Nephron progenitor cell (in vitro differentiated cells): ENCODE results near the gene HES7.
"Not testable (repeated sequence)": the region's sequence is repeated elsewhere in the genome, so short reads cannot be mapped to it uniquely, and the experiment has no call there.

ENCODE experiments used
- DNase-seq: peaks from one replicate; pipeline ENCODE4 v3.0.0; 2021
- H3K27ac Mint-ChIP-seq: 2 replicates; pipeline ENCODE4 v1.8.0; 2021; ENCODE audit warnings: mild to moderate bottlenecking, moderate library complexity, mixed read lengths
- H3K27me3 Mint-ChIP-seq: 2 replicates; pipeline ENCODE4 v1.8.0; 2021; ENCODE audit warnings: mild to moderate bottlenecking, low read depth, mixed read lengths; ENCODE audit not compliant: poor library complexity
- H3K36me3 Mint-ChIP-seq: 2 replicates; pipeline ENCODE4 v1.8.0; 2021; ENCODE audit warnings: low read depth, mixed read lengths
- H3K4me1 Mint-ChIP-seq: 2 replicates; pipeline ENCODE4 v1.8.0; 2021; ENCODE audit warnings: mixed read lengths
- H3K4me3 Mint-ChIP-seq: 2 replicates; pipeline ENCODE4 v1.8.0; 2021; ENCODE audit warnings: mild to moderate bottlenecking, moderate library complexity, mixed read lengths
- H3K9me3 Mint-ChIP-seq: 2 replicates; pipeline ENCODE4 v1.8.0; 2021; ENCODE audit warnings: mild to moderate bottlenecking, moderate library complexity, mixed read lengths
- CTCF ChIP-seq: fragments of 200-600 bp; sonication (generic); IDR thresholded peaks from 2 replicates; pipeline ENCODE4 v1.5.0; 2021; ENCODE audit warnings: antibody characterized with exemption

The HES7 gene

DNA sequence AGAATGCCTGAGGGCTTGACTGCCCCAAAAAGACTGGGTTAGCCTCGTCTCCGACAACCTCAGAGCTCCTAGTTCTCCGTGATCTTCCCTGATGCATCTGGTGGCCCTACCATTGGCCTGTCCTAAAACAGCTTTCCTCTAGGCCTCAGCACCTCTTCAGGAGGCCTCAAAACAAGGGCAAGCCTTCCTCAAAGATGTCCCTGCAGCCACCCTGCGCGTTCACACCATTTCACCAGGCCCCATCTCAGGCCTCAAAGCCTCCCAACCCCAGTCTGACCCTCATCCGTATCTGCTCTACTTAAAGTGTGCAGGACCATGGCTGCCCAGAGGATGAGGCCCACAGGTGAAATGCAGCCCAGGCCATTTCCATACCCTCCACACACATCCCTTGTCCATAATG lies 13.0 kb downstream of the HES7 start:
- H3K9me3 Mint-ChIP-seq = no peaks in the 10 kb centered on the region
- peaks cover 91% of the 10 kb centered on the region for H3K27me3 Mint-ChIP-seq
- H3K4me3 Mint-ChIP-seq = peak overlapping the region; percentile 56
- TF ChIP-seq CTCF = no peak
- peaks cover 21% of the 10 kb centered on the region for H3K4me1 Mint-ChIP-seq
- no peak for DNase-seq
- no peaks in the 10 kb centered on the region for H3K36me3 Mint-ChIP-seq
- no peak overlapping the region for H3K27ac Mint-ChIP-seq

DNA sequence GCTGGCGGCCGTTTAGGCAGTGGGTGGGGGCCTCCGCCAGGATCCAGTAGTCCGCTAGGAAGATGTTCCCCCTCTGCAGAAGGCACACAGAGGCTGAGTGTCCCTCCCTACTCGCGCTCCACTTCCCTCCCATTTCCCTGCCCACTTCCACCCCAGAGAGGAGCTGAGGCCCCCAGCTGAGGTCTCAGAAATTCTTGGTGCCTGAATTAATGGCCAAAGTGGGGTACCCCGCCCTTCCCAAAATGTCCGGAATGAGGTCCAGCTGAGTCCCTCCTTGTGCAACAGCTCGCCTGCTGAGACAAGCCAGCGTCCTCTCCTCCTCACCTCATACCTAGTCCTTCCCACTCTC lies 13.5 kb downstream of the HES7 start:
- Mint-ChIP-seq H3K4me3 (peak overlapping the region; percentile 56), H3K36me3 (no peaks in the 10 kb centered on the region), H3K27ac (no peak overlapping the region), H3K9me3 (no peaks in the 10 kb centered on the region), H3K27me3 (peaks cover 90% of the 10 kb centered on the region), H3K4me1 (peaks cover 21% of the 10 kb centered on the region)
- DNase-seq = no peak
- TF ChIP-seq CTCF = no peak

GRCh38 chr17:8109661-8110455 lies 14.0 kb downstream of the HES7 start:
- Mint-ChIP-seq H3K27ac (no peak overlapping the region), H3K4me3 (peak overlapping the region; percentile 52), H3K27me3 (peaks cover 90% of the 10 kb centered on the region), H3K36me3 (no peaks in the 10 kb centered on the region), H3K4me1 (peaks cover 16% of the 10 kb centered on the region), H3K9me3 (no peaks in the 10 kb centered on the region)
- TF ChIP-seq CTCF = peak; percentile 87
- peak; percentile 78 for DNase-seq

- TF ChIP-seq CTCF = no peak
- no peak overlapping the region for H3K27ac Mint-ChIP-seq
- H3K4me3 Mint-ChIP-seq = no peak overlapping the region
- H3K9me3 Mint-ChIP-seq = no peaks in the 10 kb centered on the region
- no peak for DNase-seq
- peaks cover 12% of the 10 kb centered on the region for H3K4me1 Mint-ChIP-seq
- no peaks in the 10 kb centered on the region for H3K36me3 Mint-ChIP-seq
- H3K27me3 Mint-ChIP-seq = peaks cover 90% of the 10 kb centered on the region
These were observed 14.8 kb downstream of the HES7 start for GRCh38 chr17:8108972-8109660.

DNA sequence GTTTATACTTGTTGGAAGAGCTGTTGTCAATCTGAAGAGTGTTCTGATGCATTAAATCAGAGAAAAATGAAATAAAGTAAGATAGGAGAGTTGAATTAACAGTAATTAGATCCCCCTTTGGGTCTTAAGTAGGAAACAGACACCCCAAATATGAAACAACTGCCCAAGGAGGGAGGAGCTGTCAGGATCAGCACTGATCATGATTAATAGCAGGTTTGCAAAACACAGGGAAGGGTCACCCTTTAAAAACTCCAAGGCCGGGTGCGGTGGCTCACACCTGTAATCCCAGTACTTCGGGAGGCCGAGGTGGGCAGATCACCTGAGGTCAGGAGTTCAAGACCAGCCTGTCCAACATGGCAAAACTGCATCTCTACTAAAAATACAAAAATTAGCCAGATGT lies 16.9 kb downstream of the HES7 start:
- Mint-ChIP-seq H3K4me1 (peaks cover 12% of the 10 kb centered on the region), H3K27me3 (peaks cover 78% of the 10 kb centered on the region)
- not testable (repeated sequence) for H3K36me3 Mint-ChIP-seq, H3K9me3 Mint-ChIP-seq, H3K4me3 Mint-ChIP-seq, H3K27ac Mint-ChIP-seq, DNase-seq

DNA sequence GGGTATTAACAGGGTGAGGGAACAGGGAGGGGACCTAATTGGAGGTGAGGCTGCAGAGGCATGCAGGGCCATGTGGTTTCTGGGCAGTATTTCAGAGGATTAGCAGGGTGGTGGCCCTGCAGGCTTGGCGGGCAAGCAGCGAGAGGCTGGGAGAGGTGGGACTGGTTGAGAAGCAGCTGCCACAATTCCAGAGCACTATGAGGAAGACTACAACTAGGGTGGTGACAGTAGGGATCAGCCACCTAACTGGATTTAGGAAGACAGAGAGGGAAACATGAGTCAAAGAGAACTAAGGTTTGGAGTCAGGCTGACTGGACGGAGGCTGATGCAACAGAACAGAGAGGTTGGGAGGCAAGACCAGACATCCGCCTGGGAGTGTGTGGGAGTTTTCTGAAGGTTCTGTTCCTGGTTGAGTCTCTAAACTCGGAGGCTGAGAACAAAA lies 17.9 kb downstream of the HES7 start:
- Mint-ChIP-seq H3K9me3 (no peaks in the 10 kb centered on the region), H3K36me3 (no peaks in the 10 kb centered on the region), H3K4me3 (no peak overlapping the region), H3K27me3 (peaks cover 69% of the 10 kb centered on the region), H3K4me1 (peaks cover 10% of the 10 kb centered on the region), H3K27ac (peak overlapping the region; percentile 49)
- no peak for DNase-seq
- TF ChIP-seq CTCF = no peak
